GM21576 (cell line): ENCODE measurements around the gene INTS6L.
"Not testable (repeated sequence)": the region's sequence is repeated elsewhere in the genome, so short reads cannot be mapped to it uniquely, and the experiment has no call there.

Experiments used
- ATAC-seq: cut with Tn5 transposase; IDR thresholded peaks from one replicate; pipeline ENCODE4 v1.9.1; 2021; ENCODE audit warnings: mild to moderate bottlenecking, moderate library complexity; ENCODE audit not compliant: unreplicated experiment

Gene INTS6L

GRCh38 chrX:135522878-135523693, 2.6 kb downstream of the INTS6L start:
- no peak for ATAC-seq

DNA sequence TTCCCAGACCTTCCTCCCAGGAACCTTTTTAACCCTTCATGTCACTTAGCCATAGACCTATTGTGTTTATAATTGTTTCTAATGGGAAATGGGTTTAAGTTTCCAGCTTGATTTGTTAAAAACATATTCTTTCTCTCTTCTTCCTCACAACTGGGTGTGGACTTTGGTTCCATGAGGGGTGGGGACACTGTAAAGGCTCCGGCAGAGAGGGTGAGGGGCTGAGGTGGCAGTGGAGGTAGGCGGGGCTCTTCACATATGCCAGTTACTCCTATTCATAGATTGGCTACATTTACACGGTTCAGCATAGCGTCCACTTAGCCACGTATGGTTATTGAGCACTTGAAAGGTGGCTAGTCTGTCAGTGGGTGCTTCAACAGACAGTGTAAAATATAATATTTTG, 7.8 kb downstream of the INTS6L start:
- ATAC-seq, result no peak

DNA sequence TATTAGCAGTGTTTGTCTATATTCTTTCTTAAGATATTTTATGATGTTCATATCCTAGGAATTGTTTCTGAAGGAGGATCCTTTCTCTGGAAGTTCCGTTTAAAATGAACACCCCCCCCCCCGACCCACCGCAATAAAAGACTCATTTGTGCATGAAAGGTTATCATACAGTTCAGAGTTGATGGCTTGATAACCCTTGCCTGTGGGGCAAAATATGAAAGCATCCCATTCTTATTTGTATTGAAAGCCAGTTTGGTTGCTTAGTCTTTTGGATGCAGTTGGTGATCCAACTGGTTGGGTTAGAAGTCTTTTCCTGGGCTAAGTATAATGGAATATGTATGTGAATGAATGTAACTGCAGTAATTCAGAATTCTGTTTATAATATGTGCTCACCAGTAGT, 8.3 kb downstream of the INTS6L start:
- no peak for ATAC-seq

GRCh38 chrX:135530097-135530496, 9.6 kb downstream of the INTS6L start:
- ATAC-seq, result no peak

DNA sequence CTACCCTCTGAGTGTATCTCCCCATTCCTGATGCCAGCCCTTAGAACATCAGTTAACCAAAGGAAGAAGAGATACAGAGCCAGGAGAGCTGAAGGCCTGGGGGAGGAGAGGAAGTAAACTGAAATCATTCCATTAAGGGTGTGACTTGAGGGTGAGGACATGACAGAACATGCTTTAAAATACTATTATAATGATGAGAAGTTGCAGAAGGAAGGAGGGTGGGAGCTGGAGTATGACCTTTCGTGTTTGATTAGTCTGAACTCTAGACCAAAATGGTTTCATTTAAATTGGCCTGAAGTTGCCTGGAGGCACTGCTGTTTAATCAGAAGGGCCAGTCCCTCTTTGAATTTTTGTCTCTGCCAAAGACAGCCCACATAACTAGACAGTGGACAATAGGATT, 11.4 kb downstream of the INTS6L start:
- ATAC-seq, result no peak

- ATAC-seq, result no peak
These were observed 14.8 kb downstream of the INTS6L start for GRCh38 chrX:135535077-135535940.

- no peak for ATAC-seq
These were observed 16.4 kb downstream of the INTS6L start for GRCh38 chrX:135536877-135537276.

DNA sequence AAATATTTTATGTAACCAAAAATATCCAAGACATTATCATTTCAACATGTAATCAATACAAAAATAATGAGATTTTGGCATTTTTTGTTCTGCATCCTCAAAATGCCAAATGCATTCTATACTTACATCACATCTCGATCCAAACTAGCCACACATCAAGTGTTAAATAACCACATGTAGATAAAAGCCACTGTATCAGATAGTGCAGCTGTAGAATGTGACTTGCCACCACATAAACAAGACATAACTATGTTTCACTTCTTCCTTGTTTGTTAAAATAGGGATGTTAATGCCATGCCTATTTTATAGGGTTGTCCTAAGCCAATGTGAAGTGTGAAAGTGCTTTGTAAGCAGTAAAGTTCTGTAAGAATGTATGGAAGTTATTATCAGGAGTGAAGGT, 20.9 kb downstream of the INTS6L start:
- ATAC-seq, result no peak

DNA sequence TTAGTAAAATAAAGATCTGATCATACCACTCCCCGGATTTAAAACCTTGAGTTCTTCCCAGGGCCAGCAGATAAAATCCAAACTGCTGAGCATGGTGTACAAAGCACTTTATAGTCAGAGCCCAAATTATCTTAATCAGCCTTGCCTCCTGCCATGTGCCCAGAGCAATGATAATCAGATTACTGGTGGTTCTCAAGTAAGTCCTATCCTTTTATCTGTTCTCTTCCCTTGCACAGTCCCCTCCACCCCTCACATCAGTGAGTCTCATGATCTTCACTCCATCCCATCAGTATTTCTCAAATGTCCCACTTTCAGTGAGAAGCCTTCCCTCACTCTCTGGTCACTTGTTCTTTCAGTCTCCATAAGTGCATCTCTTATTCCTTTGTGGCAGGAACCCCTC, 22.7 kb downstream of the INTS6L start:
- ATAC-seq, result no peak

GRCh38 chrX:135543924-135544323, 23.5 kb downstream of the INTS6L start:
- ATAC-seq, result peak; percentile 50

GRCh38 chrX:135544338-135544948, 24.0 kb downstream of the INTS6L start:
- ATAC-seq, result peak; percentile 85

DNA sequence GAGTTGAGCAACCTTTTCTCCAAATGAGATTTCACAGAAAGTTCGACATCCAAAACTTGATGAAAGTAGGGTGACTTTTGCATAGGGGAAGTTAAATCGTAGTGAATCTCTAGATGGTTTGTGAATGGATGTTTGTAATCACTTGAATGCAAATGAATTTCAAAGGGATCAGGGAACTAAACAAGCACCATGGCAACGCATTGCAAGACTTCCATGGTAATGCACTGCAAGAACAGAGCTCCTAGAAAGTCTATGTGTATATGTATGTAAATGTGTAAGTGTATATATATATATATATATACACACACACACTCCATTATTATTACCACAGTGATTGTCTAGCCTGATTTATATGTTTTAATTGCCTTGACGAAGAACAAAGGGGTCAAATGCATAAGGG, 27.3 kb downstream of the INTS6L start:
- ATAC-seq, result no peak

GRCh38 chrX:135549519-135549918, 29.1 kb downstream of the INTS6L start:
- ATAC-seq, result no peak

DNA sequence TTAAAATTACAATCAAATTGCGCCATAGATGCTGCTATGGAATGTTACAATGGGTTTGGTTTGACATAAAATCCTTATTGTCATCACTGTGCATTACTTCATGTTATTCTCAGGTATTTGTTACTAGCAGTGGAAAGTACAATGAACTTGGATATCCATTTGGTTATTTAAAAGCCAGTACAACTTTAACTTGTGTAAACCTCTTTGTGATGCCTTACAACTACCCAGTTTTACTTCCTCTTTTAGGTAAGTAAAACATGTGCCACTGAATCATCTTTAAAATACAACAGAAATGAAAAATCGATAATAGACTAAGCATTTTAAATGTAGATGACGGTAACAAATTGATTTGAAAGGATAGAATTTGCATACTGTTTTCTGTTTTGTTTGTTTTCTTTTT, 35.6 kb downstream of the INTS6L start:
- ATAC-seq, result peak; percentile 71

- no peak for ATAC-seq
These were observed 36.9 kb downstream of the INTS6L start for GRCh38 chrX:135557344-135557743.

- no peak for ATAC-seq
These were observed 52.0 kb downstream of the INTS6L start for GRCh38 chrX:135572436-135572835.

GRCh38 chrX:135581496-135581895, 61.0 kb downstream of the INTS6L start:
- ATAC-seq, result no peak

GRCh38 chrX:135585153-135585552, 64.7 kb downstream of the INTS6L start:
- no peak for ATAC-seq

- no peak for ATAC-seq
These were observed 71.4 kb downstream of the INTS6L start for GRCh38 chrX:135591871-135592270.

- not testable (repeated sequence) for ATAC-seq
These were observed 73.6 kb downstream of the INTS6L start for GRCh38 chrX:135594049-135594448.

GRCh38 chrX:135594453-135594852, 74.0 kb downstream of the INTS6L start:
- not testable (repeated sequence) for ATAC-seq

GRCh38 chrX:135595543-135595942, 75.1 kb downstream of the INTS6L start:
- no peak for ATAC-seq
